Measurements from ENCODE around the gene CFAP46. TPM values are rescaled to one million over a fixed set of nuclear protein-coding genes. Genes with fewer than 3 reads are reported as not detected.

CFAP46 gene
- total RNA-seq, 6 donors from 2014 or later = 0.60 to 28.3 (median 8.0) TPM

DNA sequence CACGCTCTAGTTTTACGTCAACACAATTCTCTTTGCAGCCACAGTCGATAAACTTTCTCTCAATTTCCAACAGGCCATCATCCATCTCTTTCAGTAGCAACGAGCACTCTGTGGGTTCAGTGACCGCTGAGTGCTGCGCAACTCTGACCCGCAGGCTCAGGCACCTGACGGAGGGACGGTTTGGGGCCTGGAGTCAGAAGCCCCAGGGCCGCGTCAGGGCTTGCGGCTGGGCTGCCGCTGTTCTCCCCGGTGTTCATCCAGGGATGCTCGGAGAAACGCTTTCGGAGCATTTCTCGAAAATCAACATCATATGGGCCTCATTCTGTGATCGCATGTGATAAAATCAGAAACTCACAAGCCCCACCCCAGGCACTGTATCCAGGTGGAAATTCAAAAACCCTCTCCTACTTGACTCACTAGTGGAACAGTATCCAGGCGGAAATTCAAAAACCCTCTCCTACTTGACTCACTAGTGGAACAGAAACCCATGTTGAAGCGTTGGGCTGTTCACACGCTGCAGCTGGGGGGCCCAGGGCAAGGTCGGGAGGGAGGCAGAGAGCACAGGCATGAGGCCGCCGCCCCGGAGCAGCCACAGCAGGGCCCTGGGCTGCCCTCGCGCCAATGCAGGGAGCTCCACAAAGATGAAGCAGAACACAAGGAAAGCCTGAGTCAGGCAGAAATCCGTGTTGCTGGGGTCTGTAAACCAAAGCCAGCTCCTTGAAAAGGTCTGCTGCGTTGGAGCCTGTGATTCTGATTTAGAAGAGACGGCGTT, 83.1 kb downstream of the CFAP46 start:
- Histone ChIP-seq H3K4me3 (no peak overlapping the region), H3K4me1 (peaks cover 0 to 9% (median 0%) of the 10 kb centered on the region in 4 donors), H3K27me3 (peaks cover 0 to 11% (median 0%) of the 10 kb centered on the region in 4 donors), H3K9me3 (no peaks in the 10 kb centered on the region), H3K36me3 (no peaks in the 10 kb centered on the region), H3K27ac (no peak overlapping the region)
- DNase-seq (peak; percentile 9 to 55), ATAC-seq (ENCODE audit: low FRiP score in 2 of 2) (no peak)
- TF ChIP-seq EP300 (IDR thresholded peaks at IDR 0.05) = no peak
- TF ChIP-seq POLR2AphosphoS5 (IDR thresholded peaks at IDR 0.05) = no peak
- no peak for TF ChIP-seq POLR2A (IDR thresholded peaks at IDR 0.05)
- TF ChIP-seq, protein P1, sequence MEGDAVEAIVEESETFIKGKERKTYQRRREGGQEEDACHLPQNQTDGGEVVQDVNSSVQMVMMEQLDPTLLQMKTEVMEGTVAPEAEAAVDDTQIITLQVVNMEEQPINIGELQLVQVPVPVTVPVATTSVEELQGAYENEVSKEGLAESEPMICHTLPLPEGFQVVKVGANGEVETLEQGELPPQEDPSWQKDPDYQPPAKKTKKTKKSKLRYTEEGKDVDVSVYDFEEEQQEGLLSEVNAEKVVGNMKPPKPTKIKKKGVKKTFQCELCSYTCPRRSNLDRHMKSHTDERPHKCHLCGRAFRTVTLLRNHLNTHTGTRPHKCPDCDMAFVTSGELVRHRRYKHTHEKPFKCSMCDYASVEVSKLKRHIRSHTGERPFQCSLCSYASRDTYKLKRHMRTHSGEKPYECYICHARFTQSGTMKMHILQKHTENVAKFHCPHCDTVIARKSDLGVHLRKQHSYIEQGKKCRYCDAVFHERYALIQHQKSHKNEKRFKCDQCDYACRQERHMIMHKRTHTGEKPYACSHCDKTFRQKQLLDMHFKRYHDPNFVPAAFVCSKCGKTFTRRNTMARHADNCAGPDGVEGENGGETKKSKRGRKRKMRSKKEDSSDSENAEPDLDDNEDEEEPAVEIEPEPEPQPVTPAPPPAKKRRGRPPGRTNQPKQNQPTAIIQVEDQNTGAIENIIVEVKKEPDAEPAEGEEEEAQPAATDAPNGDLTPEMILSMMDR (IDR thresholded peaks at IDR 0.05) = no peak
- 87 to 88% methylated on average over 26 to 32 of the region's 32 CpGs for WGBS, 2 donors

DNA sequence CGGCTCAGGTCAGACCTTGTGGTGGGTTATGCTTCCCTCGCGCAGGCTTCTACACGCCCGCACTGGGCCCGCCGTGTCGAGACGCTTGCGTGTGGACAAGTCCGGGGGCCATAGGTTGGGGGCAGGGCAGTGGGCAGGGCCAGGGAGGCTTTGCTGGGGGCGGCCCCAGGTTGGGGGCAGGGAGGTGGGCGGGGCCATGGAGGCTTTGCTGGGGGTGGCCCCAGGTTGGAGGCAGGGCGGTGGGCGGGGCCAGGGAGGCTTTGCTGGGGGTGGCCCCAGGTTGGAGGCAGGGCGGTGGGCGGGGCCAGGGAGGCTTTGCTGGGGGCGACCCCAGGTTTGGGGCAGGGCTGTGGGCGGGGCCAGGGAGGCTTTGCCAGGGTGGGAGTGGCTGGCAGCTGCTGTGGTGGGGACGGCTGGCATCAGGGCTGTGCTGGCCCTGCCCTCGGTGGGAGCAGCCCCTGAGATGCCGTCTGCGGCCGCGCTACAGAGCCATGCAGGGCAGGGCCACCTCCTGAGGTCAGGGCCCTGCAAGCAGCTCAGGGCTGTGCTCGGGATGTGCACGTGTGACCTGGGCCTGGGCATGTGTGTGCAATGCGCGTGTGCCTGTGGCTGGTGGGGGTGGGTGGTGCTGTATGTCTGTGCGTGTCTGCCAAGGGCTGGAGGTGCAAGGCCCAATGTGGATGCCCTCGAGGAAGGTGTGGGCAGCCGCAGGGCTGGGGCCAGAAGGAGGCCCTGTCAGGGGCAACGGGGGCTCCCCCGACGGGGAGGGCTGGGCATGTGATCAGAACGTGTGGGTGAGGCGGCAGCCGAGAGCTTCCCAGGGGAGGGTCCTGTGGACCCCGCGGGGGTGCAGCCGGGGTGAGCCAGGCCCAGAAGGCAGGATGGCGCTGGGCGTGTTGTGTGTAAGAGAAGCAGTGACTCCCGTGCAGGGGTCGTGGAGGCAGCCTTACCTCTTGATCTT, 84.0 kb downstream of the CFAP46 start:
- peaks cover 0 to 9% (median 0%) of the 10 kb centered on the region in 4 donors for H3K4me1 ChIP-seq
- TF ChIP-seq POLR2A (IDR thresholded peaks at IDR 0.05) (no peak), EP300 (IDR thresholded peaks at IDR 0.05) (no peak)
- TF ChIP-seq, protein P1 (IDR thresholded peaks at IDR 0.05) = no peak
- ATAC-seq (ENCODE audit: low FRiP score in 2 of 2) (no peak), DNase-seq (peak; percentile 13 to 78)
- no peak overlapping the region for H3K27ac ChIP-seq
- peaks cover 0 to 11% (median 0%) of the 10 kb centered on the region in 4 donors for H3K27me3 ChIP-seq
- 88 to 89% methylated on average over 33 to 43 of the region's 45 CpGs for WGBS, 2 donors
- H3K9me3 ChIP-seq = no peaks in the 10 kb centered on the region
- H3K36me3 ChIP-seq = no peaks in the 10 kb centered on the region
- no peak overlapping the region for H3K4me3 ChIP-seq

DNA sequence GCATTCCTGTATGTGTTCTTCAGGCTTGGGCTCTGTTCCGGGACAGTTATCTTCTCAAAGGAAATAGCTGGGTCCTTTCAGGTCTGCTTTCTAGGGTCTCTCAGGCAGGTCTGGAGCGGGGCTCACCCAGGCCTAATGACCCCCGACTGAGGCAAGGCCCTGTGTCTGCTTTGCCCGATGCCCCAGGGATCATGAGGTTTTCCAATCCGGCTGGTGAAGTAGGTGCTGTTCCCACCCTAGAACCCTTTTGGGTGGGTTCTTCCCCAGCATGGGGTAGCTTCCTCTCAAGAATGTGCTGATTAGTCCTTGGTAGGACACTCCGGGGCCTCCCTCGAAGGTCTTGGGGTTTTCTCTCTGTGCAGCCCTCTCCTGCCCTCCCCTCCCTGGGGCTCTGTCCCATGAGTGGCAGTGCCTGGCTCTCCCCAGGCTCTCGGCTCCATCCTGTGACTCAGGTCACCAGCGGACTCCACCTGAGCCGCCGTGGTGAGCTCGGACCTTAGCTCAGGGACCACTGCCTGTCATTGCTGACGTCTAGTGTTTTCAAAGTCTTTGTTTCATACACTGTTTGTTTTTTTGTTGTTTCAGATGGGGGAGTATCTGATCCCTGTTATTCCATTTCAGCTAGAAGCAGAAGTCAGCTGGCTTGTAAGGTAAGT, 85.4 kb downstream of the CFAP46 start:
- Histone ChIP-seq H3K36me3 (no peaks in the 10 kb centered on the region), H3K9me3 (no peaks in the 10 kb centered on the region), H3K4me3 (no peak overlapping the region), H3K4me1 (no peaks in the 10 kb centered on the region), H3K27ac (no peak overlapping the region), H3K27me3 (peaks cover 0 to 5% (median 0%) of the 10 kb centered on the region in 4 donors)
- ATAC-seq (ENCODE audit: low FRiP score in 2 of 2) (no peak), DNase-seq (peak; percentile 18 to 46)
- TF ChIP-seq POLR2A (IDR thresholded peaks at IDR 0.05) (no peak), POLR2AphosphoS5 (IDR thresholded peaks at IDR 0.05) (no peak)
- TF ChIP-seq, protein P1 (IDR thresholded peaks at IDR 0.05) = no peak
- WGBS, 2 donors = 87 to 88% methylated on average over 9 to 13 of the region's 13 CpGs

DNA sequence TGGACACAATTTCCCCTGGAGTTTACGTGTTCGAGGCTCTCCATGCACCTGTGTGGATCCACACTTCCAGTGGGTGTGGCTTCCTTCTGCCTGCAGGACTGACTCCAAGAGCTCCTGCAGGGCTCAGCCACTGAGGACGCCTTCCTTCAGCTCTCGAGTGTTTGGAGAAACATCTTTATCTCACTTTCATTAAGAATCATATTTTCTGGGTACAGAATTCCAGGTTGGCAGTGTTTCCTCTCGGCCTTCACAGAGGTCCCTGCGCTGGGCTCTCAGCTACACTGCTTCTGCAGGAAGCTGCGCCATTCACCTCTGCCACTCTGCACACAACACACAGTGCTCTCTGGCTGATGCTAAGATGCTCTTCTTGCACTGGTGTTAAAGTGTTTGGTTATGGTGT, 86.5 kb downstream of the CFAP46 start:
- Histone ChIP-seq H3K27me3 (peaks cover 0 to 5% (median 0%) of the 10 kb centered on the region in 4 donors), H3K36me3 (no peaks in the 10 kb centered on the region), H3K4me1 (no peaks in the 10 kb centered on the region), H3K27ac (no peak overlapping the region), H3K4me3 (no peak overlapping the region), H3K9me3 (no peaks in the 10 kb centered on the region)
- TF ChIP-seq EP300 (IDR thresholded peaks at IDR 0.05) (no peak), POLR2A (IDR thresholded peaks at IDR 0.05) (no peak), POLR2AphosphoS5 (IDR thresholded peaks at IDR 0.05) (no peak)
- TF ChIP-seq, protein P1 (IDR thresholded peaks at IDR 0.05) = no peak
- WGBS, 2 donors = 82 to 86% methylated on average over 7 of the region's 7 CpGs
- DNase-seq (peak in 1 of 2 donors; percentile 12), ATAC-seq (ENCODE audit: low FRiP score in 2 of 2) (no peak)

Data from upper lobe of left lung (tissue), 6 donors.